HG03095 (cell line): ENCODE results near the gene KRABD2.
"Not testable (repeated sequence)": the region's sequence is repeated elsewhere in the genome, so short reads cannot be mapped to it uniquely, and the experiment has no call there.

Source experiments
- ATAC-seq: cut with Tn5 transposase; IDR thresholded peaks from one replicate; pipeline ENCODE4 v1.9.1; 2021; ENCODE audit warnings: moderate library complexity; ENCODE audit not compliant: unreplicated experiment

Gene KRABD2

DNA sequence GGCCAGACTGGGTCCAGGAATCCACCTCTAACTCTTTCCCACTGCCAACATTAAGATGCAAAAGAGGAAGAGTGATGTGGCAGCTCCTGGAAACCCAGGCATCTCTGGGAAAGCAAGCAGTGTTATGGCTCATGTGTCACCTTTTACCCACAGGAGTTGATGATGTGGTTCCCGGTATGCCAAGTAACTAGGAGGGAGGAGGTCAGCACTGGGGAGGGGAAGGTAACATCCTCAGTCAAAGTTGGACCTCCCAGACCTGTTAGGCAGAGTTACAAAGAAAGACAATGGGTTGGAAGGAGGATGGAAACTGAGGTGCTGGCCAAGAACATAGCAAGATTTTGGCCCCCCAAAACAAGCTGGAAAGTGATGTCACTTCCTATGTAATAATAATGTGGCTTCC lies 11.4 kb downstream of the KRABD2 start:
- ATAC-seq = no peak

- no peak for ATAC-seq
These were observed 13.7 kb downstream of the KRABD2 start for GRCh38 chr17:8362651-8363332.

DNA sequence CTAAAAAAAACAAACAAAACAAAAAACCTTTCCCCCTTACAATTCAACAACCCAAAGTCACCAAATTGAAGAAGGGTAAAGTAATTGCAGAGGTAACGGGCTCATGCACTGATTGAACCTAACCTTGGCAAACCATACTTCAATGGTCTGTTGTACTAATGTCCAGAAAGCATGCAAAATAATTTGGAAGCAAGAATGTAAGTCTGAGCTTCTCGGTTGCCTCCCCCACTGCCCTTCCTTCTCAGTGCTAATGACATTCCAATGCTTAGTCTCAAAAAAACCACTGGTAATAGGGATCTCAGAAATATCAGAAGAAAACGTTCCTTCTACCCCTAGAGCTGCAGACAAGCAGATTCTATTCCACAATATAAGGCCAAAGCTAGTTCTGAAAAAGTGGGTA lies 15.8 kb downstream of the KRABD2 start:
- no peak for ATAC-seq

- no peak for ATAC-seq
These were observed 16.2 kb downstream of the KRABD2 start for GRCh38 chr17:8360260-8360659.

GRCh38 chr17:8359769-8360168 lies 16.7 kb downstream of the KRABD2 start:
- ATAC-seq = no peak

DNA sequence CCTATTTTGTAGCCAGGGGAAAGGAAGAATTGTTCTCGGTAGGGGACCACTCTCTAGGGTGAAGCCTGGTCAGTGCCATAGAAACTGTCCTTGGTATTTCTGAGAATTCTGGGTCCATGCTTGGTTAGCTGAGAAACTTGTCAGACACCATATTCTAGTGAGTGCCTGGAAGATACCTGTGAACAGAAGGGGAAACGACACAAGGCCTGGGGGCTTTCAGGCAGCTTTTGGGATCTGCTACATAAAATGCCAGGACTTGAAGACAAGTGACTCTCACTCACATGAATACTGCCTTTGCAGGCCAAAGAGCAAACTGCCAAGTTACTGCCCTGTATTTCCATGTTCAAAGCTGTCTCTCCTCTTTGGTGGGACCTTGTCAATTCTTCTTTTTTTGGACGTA lies 18.6 kb downstream of the KRABD2 start:
- no peak for ATAC-seq

- no peak for ATAC-seq
These were observed 22.3 kb downstream of the KRABD2 start for GRCh38 chr17:8354236-8354635.

- ATAC-seq = no peak
These were observed 22.8 kb downstream of the KRABD2 start for GRCh38 chr17:8353736-8354135.

GRCh38 chr17:8350339-8350738 lies 26.2 kb downstream of the KRABD2 start:
- no peak for ATAC-seq

- not testable (repeated sequence) for ATAC-seq
These were observed 29.5 kb downstream of the KRABD2 start for GRCh38 chr17:8347001-8347400.

- ATAC-seq = no peak
These were observed 30.4 kb downstream of the KRABD2 start for GRCh38 chr17:8345951-8346665.

DNA sequence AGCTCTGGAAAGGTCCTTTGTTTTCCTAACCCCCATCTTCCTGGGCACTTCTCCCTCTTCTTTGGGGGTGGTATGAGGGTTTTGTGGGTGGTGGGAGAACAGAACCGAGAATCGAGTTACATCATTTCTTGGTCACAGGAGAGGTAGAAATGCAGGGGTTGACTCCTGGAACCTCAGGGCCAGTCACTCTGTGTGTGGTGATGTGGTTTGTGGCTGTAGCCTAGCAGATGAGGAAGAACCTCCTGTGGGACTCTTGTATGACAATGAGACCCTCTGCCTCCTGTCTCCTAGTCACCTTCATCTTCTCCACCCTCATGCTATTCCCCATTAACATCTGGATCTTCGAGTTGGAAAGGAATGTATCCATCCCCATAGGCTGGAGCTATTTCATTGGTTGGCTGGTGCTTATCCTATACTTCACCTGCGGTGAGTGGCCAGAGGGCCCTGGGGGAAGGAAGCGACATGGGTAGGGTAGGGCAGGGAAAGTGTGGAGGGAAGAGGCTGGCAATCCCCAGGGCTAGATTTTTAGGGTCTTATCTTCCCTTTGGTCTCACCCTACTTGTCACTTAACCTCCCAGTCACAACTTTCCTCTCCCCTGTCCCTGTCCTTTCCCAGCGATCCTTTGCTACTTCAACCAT lies 31.3 kb downstream of the KRABD2 start:
- ATAC-seq = no peak

DNA sequence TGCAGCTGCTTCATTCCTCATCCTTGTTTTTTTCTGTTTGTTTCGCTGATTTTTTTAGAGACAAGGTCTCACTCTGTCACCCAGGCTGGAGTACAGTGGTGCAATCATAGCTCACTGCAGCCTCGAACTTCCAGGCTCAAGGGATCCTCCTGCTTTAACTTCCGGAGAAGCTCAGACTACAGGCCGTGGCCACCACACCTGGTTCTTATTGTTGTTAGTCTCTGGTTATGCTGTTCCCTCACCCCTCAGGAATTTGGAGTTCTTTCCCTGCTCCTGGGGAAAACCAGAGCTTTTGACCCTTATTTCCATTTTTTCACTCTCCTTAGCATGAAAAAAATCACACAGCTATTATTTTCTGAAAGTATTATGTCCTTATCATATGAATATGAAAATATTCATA lies 35.0 kb downstream of the KRABD2 start:
- ATAC-seq = no peak

DNA sequence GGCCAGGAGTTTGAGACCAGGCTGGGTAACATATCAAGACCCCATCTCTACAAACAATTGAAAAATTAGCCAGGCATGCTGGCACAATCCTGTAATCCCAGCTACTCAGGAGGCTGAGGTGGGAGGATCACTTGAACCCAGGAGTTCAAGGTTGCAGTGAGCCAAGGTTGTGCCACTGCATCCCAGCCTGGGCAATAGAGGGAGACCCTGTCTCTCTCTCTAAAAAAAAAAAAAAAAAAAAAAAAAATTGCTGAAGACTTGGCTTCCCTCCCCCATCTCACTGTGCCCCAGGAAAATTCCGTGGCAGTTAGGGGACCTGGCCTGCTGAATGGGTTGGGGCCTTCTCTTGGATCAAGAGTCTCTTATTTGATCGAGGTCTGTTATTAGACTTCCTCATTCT lies 37.0 kb downstream of the KRABD2 start, which contains the start of gene ODF4:
Gene ODF4 (plus strand): TSS at position 301 of the 400 bp plus-strand sequence. CDS start 212 bp downstream, outside the sequence.
- ATAC-seq = no peak

- no peak for ATAC-seq
These were observed 37.8 kb downstream of the KRABD2 start for GRCh38 chr17:8338753-8339140.

DNA sequence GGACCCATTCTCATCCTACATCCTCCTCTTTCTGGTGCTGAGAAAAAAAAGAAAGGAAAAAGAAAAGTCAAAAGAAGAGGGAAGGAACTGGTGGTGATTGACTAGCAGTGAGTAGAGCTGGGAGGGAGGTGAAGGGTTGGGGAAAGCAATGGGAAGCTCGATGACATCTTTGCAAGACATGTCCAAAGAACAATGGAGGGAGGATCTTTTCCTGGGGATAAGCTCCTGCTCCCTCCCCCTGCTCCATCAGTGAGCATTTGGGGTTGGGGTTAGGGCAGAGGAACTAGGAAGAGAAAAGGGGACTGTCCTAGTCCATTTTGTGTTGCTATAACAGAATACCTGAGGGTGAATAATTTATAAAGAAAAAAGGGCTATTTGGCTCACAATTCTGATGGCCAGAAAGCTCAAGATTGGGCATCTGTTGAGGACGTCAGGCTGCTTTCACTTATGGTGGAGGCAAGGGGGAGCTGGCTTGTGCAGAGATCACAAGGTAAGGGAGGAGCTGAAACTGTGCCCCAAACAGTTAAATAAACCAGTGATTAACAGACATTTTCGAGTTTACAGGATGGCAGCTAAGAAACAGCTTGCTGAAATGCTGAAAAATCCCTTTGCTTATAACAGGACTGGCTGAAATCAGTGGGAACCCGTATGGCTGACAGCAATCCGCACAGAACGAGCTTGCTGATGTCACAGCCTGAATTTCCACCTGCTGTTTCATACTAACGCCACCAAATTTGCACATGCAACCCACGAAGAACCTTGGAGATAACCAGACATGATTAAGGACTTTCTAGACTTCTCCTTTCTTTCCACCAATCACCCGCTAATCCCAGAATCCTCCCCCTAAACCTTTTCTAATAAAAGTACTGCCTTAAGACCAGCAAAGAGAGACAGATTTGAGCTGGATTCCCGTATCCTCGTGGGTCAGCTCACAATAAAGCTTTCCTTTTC lies 38.4 kb downstream of the KRABD2 start:
- no peak for ATAC-seq

GRCh38 chr17:8333281-8333680 lies 43.2 kb downstream of the KRABD2 start:
- no peak for ATAC-seq

DNA sequence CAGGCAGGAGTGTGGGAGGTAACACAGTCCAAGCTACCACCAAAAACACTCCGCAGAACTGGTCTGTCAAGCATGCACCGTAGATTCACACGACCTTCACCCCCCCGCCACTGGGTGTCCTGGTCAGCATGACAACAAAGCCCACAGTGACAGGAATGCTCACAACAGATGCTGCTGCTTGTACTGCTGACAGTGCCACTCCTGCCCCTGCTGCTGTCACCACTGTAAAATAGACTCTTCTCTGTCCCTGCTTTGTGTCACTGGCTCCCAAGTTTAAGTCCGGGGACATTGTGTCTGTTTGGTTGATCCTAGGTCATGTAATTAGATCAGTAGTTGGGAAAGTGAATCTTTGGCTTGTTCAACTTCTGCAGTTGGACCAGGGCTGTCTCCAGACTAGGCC lies 43.8 kb downstream of the KRABD2 start:
- no peak for ATAC-seq

DNA sequence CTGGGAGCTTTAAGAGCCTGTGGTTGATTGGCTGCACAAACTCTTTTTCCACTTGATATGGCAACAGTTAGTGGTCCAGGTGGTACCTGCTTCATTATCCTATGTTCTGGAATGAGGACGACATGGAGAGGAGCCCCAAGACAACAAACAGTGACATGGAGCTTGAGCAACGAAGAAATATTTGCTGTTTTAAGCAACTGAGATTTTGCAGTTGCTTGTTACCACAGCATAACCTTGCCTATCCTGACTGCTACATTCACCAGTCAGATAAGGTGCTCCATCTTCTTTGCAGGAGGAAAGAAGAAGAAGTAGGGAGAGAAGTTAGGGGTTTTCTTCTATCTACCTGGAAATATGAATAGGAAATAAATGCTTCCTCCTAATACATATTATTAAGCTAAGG lies 44.4 kb downstream of the KRABD2 start:
- no peak for ATAC-seq

DNA sequence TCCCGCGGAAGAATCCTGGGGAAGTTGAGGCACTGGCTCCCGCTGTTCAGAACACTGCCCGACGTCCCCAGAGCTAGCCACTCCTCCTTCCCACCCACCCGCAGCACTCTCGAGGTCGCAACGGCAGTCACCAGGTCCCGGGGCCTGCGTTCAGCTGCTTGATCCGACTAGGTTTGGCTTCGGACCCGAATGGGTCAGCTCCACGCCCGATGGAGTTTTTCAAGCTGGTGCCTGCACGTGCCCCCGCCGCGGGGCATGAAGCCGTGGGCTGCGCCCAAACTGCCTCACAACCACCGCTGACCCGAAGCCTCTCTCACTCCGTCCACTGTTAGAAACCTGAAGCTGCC lies 49.2 kb downstream of the KRABD2 start:
- no peak for ATAC-seq
